Measurements from ENCODE around the gene NLRP9.

NLRP9 gene

DNA sequence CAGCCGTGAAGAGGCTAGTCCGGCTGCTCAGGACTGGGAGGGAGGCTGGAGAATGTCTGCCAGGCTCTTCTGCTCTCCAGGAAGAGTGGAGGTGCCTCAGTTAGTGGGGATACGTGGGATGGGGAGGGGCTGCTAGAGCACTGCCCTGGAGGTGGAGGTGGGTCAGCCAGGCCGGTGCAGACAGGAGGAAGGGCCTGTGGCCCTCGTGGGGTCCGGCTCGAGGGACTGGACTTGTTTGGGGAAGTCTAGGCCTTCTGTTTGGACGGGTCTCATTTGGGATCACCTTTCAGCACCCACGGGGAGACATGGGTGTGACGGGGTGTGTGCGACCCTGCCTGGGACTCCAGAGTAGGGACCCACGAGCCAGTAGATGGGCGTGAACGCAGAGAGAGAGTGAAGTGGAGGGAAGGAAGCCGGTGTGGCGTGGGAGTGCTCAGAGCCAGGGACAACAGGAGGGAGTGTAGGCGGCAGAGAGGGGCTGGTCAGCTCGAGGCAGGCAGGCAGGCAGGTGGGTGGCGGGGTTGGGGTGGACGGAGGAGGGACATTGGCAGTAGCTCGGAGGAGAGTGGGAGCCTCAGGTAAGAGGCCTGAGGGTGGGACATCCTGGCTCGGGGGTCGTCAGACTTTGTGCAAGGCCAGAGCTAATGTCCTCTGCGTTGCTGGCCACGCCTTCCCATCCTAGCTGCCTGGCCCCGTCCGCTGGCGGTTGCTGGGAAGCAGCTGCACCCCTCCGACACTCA, 51.7 kb downstream of the NLRP9 start:
- DNase-seq = no peak

DNA sequence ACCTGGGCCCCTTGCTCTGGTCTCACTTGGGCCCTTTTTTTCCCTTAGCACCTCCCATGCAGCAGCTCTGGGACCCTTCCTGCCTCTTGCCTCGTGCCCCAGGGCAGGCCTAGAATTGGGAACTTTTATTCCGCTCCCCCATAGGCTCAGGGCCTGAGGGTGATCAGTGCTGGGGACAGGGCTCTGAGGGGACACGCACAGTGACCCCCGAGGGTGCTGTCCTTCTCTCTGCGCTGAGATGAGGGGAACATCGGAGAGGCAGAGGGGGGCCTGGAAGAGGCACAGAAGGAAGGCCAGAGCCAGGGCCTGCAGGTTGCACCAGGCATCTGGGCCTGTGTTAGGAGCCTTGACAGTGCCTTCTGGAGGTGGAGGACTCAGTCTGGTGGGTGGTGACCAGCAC, 52.4 kb downstream of the NLRP9 start:
- no peak for DNase-seq

DNA sequence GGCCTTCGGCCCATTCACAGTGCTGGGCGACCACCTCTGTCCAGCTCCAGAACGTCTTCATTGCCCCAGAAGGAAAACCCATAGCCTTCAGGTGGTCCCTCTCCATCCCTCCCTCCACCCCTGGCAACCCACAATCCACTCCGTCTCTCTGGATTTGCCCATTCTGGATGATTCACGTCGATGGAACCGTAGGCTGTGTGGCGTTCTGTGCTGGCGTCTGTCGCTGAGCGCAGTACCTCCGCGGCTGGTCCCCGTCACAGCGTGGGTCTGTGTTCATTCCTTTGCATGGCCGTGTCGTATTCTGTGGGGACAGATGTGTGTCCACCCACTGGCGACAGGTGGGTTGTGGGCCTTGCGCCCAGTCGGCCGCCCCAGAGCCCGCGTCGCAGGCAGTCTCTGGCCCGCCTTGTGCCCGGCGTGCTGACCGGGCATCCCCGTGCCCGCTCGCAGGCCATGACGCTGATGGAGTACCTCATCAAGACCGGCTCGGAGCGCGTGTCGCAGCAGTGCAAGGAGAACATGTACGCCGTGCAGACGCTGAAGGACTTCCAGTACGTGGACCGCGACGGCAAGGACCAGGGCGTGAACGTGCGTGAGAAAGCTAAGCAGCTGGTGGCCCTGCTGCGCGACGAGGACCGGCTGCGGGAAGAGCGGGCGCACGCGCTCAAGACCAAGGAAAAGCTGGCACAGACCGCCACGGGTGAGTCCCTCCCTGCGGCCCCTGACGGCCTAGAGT, 53.1 kb downstream of the NLRP9 start:
- DNase-seq = no peak

DNA sequence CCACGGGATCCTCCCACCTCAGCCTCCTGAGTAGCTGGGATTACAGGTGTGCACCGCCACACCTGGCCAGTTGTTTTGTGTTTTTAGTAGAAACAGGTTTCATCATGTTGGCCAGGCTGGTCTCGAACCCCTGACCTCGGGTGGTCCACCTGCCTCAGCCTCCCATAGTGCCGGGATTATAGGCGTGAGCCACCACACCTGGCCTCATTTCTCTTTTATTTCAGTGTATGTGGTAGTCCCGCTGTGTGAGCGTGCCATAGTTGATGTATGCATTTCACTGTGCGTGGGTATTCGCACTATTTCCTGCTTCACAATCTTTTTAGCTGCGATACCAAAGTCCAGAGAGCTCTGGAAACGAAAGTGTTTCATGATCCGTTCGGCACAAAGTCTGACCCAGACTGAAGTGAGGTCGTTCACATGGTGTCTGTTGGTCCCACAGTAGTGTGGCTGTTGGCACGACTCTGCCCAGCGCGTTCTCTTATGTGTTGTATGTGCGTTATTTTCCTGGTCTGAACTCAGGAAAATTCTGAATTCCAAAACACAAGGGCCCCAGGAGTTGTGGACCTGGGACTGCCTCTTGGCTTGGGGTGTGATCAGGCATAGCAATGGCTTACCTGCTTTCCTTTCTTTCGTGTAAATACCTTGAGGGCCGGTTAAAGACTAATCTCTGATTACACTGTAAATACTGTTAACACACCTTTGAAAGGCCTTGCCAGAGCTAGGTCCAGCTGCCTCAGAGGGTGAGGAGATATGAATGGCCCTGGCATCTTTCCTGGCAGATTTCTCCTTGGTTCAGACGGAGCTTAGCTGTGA, 54.5 kb downstream of the NLRP9 start:
- DNase-seq = no peak

DNA sequence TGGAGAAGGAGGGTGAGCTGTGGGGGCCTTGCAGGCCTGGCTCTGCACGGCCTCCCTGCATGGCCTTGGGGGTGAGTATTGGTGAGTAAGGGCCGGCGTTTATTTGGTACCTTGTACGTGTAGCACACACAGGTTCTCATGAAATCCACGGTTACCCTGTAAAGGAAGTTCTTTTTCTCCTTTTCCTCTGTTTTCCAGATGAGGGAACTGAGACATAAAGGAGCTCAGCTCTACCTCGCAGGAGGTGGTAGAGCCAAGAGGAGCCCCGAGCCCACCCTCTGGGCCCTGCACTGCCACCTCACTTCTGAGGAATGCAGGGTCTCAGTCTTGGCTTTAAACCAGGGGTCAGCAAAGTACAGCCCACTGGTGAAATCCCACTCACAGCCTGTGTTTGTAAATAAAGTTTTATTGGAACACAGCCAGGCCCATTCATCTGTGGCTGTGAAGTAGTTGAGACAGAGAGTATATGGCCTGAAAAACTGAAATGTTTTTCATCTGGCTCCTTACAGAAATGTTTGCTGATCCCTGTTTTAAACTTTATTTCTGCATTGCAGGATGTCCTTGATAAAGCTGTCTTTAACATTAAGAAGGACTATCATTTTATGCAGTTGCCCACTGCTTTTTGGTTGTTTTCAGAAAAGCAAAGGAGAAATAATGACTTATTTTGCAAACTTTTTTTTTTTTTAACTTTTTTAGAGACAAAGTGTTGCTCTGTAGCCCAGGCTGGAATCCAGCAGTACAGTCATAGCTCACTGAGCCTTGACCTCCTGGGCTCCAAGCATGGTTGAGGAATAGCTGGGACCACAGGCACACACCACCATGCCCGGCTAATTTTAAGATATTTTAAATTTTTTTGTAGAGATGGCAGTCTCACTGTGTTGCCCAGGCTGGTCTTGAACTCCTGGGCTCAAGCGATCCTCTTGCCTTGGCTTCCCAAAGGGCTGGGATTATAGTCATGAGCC, 56.8 kb downstream of the NLRP9 start:
- DNase-seq = no peak

DNA sequence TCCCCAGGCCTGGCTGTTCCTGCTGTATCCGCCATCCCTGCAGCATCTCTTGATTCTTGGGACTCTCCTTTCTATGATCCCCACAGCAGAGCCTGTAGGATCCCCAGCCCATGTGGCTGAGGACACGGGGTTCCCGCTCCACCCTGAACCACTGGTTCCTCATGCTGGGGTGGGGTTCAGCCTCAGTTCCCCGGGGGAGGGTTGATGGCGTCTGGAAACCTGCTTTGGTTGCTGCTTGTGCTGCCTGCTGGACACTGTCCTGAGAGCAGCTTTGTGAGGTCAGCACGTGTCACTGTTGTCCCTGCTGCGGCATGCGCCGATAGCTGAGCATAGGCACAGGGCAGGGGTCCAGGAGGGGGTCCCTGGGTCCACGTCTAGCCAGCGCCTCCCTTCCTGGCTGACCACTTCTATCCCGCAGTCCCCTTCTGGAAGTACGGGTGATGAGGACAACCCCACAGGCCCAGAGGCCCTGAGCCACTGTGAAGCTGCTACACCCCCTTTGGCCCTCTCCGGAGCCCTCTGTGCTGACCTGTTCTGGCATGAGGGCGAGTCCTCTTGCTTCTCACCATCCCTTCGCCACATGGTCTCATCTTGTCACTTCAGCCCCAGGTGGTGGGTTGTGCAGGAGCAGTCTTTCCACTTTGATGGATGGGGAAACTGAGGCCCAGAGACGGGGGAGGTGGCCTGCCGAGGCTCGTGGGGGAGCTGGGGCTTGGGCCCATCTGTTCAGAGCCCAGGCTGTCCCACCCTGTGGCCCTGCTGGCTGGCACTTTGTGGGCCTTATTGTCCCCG, 57.7 kb downstream of the NLRP9 start:
- no peak for DNase-seq

DNA sequence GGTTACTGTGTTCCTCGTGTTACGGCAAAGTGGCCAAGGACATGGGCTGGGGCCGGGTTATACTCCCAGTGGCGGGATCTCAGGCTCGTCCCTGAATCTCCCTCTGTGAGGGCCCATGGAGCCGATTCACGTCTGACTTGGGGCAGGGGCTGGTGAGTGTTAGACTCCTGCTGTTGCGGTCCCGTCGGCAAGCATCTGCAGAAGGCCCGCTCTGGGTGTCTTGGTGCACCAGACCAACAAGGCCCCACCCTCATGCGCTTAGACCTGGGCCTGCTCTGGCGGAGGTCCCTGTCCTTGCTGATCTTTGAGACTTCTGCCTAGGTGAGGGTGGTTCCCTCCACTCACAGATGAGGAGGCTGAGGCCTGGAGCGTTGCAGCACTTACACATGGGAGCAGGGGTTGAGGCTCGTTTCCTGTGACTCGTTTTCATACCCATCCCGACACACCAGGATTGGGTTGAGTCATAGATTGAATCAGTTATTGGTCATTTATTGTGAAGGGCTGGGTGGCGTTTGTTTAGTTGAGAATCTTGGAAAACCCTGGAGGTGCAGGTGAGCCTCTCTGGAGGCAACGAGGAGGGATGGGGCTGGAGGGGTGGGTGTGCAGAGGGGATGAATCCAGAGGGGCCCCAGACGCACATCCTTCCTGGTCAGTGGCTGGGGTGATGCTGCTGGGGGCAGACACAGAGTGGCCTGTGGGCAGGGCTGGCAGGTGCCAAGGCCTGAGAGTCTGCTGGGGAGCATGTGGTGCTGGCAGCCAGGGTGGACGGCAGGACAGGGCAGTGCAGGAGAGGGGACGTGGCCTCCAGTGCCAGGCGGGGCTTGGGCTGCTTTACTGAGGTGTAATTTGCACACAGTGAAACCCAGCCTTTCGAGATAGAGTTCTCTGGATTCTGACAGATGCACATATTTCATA, 58.6 kb downstream of the NLRP9 start:
- DNase-seq = peak; percentile 37

DNA sequence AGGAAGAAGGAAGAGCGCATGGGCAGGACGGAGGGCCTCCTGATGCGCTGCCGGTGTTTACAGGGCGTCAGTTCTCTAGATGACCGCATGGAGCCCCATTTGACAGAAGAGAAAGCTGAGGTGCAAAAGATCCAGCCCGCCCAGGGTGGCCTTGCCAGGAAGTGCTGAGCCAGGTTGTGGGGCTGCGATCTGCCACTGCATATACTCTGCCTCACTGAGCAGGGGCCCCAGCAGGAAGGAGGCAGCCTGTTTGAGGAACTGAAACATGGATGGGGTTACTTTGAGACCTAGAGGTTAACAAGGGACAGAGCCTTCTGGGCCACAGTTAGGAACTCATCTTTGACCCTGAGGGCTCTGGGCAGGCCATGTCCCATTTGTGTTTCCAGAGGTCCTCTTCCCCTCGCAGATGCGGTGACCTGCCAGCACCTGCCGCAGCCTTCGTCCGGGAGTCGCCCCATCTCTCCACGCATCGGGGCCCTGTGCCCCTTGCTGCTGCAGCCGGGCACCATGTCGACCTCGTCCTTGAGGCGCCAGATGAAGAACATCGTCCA, 60.0 kb downstream of the NLRP9 start:
- DNase-seq = no peak

DNA sequence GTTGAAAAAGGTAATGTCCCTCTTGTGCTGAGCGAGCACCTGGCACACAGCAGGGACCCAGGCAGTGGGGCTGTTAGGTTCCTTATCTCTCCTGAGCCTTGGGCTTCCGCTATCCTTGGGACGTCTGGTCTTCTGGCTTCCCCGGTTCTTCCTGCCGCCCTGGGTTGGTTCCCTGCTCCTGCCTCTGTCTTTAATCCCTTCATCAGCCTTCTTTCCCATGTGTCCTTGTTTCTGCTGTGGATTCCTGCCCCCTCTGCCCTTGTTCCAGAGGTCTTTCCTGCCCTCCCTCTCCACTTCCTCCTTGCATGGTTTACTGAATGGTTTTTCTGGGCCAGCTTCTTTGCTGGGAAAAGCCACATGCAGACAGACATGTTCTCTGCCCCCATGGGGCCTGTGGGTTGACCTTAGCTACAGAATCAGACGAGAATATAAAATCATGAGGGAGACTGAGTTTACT, 60.6 kb downstream of the NLRP9 start:
- DNase-seq = no peak

DNA sequence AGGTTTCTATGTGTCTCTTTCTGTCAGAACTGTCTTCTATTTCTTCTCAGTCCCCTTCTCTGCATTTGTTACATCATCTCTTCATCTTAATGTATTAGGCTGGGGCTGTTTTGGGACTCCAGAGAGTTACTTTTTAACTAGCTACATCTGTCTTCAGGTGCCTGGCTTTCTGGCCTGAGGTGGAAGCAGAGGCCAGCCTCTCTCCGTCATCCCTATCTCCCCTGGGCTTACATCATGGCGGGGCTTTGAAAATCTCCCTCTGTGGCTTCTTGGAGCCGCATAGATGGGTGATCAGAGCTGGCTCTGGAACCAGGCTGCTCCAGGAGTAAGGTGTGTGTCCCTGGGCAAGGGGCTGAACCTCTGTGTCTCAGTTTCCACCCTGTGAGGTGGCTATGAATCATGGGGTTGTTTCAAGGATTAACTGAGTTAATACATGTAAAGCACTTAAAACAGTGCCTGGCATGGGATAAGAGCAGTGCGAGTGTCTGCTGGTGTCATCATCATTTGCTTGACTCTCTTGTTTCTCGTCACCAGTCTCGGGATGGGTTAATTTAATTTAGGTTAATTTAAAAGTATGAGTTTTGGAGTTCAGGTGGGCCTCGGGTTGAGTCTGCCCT, 61.2 kb downstream of the NLRP9 start:
- DNase-seq = no peak

DNA sequence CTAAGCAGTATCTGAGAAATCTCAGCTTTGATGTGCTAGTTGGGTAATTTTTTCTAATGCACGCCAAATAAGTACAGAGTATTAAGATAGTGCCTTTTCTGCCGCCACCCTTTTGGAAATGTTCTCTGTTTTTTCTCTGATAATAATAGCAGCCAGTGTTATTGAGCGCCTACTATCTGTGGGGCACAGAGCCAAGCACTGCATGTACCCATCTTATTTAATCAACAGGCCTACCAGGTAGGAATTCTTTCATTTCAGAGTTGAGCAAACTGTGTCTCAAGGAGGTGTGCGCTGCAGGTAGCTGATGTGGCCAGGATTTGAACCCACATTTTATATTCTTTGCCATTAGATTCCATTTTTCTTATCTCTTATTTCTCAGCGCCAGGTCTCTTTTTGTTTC, 61.8 kb downstream of the NLRP9 start:
- no peak for DNase-seq

DNA sequence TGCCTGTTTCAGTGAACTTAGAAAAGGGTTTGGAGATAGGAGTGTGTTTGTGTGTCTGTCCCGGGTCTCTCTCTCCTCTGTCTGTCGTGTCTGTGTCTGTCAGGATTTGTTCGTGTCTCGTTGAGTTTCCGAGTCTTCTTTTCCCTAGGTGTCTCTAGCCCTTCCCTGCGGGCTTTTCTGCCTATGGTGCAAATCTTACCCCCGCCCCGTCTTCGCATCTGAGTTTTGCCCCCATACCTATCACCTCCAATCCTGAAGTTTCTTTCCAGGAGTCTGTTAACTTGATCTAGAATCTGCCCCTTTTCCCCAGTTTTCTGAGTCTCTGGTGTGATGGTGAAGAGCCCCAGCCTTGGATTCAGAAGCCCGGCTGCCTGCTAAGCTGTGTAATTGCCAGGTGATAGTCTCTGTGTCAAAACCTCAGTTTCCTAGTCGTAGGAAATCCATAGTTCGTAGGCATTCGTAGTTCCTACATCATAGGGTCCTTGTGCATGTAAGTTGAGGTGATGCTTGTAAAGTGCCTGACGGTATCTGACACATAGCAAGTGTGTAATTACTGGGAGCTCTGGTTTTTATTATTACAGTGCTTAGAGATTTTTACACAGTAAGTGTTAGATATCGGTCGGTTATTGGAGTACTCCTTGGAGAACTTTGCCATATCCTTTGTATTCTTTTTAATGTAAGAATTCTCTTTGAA, 62.4 kb downstream of the NLRP9 start:
- DNase-seq = no peak

DNA sequence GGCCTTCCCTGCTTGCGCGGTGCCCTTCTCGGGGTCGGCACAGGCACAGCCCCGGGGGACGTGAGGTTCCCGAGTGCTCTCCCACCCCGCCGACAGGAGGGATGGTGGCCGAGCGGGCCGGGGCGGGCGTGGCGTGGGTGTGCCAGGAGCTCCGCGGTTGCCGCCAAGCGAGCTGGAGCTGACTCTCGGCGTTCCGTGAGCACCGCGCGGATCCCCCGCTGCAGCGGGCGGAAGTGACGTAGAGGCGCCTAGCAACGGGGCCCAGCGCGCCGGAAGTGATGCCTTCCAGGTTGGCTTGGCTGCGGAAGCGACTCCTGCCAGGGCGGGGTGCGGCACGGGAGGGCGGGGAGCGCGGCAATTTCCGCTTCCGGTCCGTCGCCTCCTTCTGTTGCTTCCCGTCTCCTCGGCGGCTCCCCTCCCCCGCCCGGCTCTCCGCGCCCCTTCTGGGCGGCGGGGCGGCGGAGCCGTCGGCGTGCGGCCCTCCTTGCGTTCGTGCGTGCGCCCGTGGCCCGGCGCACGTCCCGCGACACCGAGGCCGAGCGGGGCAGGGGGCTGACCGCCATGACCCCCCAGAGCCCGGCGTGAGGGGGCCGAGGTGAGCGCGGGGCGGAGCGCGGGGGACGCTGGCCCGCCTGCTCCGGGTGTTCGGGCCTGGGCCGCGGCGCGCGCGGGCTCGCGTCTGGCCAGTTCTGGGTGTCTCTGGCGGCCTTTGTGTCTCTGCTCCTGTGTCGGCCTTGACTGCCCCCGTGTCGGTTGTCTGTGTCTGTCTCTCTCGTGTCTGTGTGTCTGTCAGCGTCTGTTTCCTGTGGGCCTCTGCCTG, 63.2 kb downstream of the NLRP9 start, which contains the start of gene EPN1:
Gene EPN1 (plus strand): TSS at position 386 of the 820 bp plus-strand sequence. CDS start 3,402 bp downstream, outside the sequence.
- peak; percentile 98 for DNase-seq

DNA sequence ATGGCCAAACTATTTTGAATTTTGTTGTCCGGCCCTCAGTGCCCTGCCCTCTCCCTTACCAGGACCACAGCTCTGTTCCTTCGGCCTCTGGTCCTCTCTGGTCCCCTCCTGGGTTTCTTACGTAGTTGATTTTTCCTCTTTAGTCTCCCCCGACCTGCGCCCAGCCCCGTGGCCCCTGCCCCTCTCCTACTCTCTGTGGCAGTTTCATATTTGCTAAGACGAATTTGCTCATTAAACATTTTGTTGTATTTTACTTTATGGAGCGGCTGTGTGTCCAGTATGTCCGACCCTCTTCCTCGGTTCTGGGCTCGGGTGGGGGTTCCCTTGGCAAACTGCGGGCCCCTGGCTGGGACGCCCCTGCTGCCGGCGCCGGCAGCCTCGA, 63.8 kb downstream of the NLRP9 start:
- DNase-seq = no peak

DNA sequence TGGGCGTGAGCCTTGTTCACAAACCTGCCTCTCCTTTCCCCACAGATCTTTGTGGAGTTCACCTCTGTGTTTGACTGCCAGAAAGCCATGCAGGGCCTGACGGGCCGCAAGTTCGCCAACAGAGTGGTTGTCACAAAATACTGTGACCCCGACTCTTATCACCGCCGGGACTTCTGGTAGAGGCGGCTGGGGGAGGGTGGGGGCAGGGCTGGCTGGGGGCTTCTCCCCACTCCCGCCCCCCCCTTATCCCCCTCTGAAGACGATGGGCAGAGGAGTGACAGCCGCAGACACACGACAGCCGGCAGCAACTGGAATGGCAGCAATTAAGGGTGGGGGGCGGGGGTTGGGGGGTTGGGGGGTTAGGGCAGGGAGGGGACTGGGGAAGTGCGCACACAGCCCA, 64.3 kb downstream of the NLRP9 start:
- no peak for DNase-seq

DNA sequence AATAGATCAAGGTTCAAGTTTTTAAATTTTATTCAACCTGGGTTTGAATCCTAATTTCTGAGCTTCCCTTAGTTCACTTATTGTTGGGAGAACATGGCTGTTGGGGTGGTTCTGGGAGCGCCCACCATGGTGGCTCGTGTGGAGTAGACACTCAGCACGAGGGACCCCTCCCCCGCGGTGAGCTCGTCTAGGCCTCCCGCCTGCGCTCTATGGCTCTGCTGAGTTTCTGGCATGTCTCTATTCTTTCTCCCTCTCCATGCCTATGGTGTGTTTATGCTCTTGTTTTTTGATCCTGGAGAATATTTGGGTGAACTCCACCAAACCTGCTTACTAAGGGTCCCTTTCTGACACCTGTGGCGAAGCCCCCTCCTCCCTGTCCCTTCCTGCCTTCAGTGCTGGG, 64.7 kb downstream of the NLRP9 start:
- DNase-seq = no peak

DNA sequence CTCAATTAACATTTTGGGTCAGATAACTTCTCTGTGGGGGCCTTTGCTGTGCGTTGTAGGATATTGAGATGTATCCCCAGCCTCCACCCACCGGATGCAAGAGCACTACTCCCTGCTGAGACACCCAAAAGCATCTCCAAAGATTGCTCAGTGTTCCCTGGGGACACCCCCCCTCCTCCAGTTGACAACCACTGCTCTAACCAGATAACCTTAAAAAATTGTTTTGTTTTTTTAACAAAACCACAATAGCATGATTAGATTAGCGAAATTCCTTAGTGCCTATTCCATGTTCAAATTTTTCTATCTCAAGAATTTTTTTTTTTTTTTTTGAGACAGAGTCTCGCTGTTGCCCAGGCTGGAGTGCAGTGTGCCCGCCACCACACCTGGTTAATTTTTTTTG, 65.8 kb downstream of the NLRP9 start:
- no peak for DNase-seq

DNA sequence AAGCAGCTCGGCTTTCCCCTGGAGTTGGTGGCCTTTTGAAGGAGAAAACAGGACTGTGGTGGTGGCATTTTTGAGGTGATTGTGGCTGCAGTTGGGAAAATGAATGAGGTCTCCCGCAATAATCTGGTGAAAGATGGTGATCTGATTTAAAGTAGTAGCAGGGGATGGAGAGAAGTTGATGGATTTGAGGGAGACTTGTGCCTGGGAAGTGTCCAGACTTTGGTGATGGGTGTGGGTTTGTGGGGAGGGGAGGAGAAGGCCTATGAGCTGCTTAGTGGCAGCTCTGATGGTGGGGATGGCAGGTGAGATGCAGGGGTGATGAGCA, 67.2 kb downstream of the NLRP9 start:
- DNase-seq = no peak

Data from stimulated activated CD8-positive, alpha-beta memory T cell treated with anti-CD3 and anti-CD28 coated beads, Interleukin-4, amount 100 ng/mL, for 48 hours (primary cell).